Spleen (tissue), 7 donors: Measurements from ENCODE around the gene VGLL4.

Experiments used
- POLR2A ChIP-seq, 3 donors: fragments of 450-650 bp; IDR thresholded peaks; one replicate each; pipeline ENCODE4 v1.5.1; 2017; ENCODE audit warnings: antibody characterized with exemption in 3 of 3, mild to moderate bottlenecking in 1 of 3
- POLR2AphosphoS5 ChIP-seq, 3 donors: sonication (generic); formaldehyde crosslinking; IDR thresholded peaks; one replicate each; pipeline ENCODE4 v1.5.1; 2017; ENCODE audit warnings: antibody characterized with exemption in 3 of 3
- TF ChIP-seq, protein P1 (sequence below), 11 experiments: fragments of 200-600 bp in 7 of 11; fragments of 450-650 bp in 4 of 11; sonication (generic) in 4 of 11; IDR thresholded peaks in 8 of 11; conservative IDR thresholded peaks in 3 of 11; 1 replicate in 7 of 11; 2 replicates in 4 of 11; pipeline versions ENCODE4 v1.4.0 to v1.8.0; 2016 to 2021; ENCODE audit warnings: antibody characterized with exemption in 11 of 11, inconsistent platforms in 4 of 11, mild to moderate bottlenecking in 1 of 11
- donor health status: DM: no; HTN: no; CAD: no; lungs with moderate emphysema.
- donor health status: DM: no; HTN: no; CAD: no.
- donor health status: DM: no; HTN: no; CAD: no.

DNA sequence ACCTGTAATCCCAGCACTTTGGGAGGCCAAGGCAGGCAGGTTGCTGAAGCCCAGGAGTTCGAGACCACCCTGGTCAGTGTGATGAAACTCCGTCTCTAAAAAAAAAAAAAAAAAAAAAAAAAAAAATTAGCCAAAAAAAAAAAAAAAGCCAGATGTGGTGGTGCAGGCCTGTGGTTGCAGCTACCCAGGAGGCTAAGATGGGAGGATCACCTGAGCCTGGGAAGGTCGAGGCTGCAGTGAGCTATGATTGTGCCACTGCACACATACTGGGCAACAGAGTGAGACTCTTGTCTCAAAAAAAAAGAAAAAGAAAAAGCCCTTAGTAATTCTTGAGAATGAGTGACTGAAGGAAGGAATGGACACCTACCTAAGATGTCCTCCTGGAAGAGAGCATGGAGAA, 105.1 kb downstream of the VGLL4 start:
- TF ChIP-seq, protein P1, sequence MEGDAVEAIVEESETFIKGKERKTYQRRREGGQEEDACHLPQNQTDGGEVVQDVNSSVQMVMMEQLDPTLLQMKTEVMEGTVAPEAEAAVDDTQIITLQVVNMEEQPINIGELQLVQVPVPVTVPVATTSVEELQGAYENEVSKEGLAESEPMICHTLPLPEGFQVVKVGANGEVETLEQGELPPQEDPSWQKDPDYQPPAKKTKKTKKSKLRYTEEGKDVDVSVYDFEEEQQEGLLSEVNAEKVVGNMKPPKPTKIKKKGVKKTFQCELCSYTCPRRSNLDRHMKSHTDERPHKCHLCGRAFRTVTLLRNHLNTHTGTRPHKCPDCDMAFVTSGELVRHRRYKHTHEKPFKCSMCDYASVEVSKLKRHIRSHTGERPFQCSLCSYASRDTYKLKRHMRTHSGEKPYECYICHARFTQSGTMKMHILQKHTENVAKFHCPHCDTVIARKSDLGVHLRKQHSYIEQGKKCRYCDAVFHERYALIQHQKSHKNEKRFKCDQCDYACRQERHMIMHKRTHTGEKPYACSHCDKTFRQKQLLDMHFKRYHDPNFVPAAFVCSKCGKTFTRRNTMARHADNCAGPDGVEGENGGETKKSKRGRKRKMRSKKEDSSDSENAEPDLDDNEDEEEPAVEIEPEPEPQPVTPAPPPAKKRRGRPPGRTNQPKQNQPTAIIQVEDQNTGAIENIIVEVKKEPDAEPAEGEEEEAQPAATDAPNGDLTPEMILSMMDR (IDR thresholded peaks at IDR 0.05 in 8 of 11, conservative IDR thresholded peaks at IDR 0.05 in 3 of 11), result no peak
- TF ChIP-seq POLR2A (IDR thresholded peaks at IDR 0.05), result no peak
- TF ChIP-seq POLR2AphosphoS5 (IDR thresholded peaks at IDR 0.05), result no peak
